A549 treated with GW870086 at 1 μM for 4 hours (cell line): ENCODE measurements around the gene SUCLG2. TPM values are rescaled to one million over a fixed set of nuclear protein-coding genes. Genes with fewer than 3 reads are reported as not detected.

Experiments used
- total RNA-seq: library from RNA; stranded (reverse); fragments of 200-300 nt; extraction: Qiagen RNA extraction; gene quantifications from 5 replicates; pipeline ENCODE4 v1.2.3, GENCODE V29; 2022; ENCODE audit warnings: low read depth

Gene SUCLG2
- total RNA-seq: 33.1 to 43.1 TPM (median 39.2 TPM) in 5 replicates

GRCh38 chr3:67654099-67654843, at the start of gene SUCLG2:
TSS of gene SUCLG2 (minus strand) at chr3:67654612. CDS start at chr3:67654586, 26 bp downstream.

